Posterior vena cava (tissue), 2 donors: ENCODE measurements around the gene NFKBIL1. TPM values are rescaled to one million over a fixed set of nuclear protein-coding genes. Genes with fewer than 3 reads are reported as not detected.

Experiments
- DNase-seq: peaks from one replicate; pipeline ENCODE4 v3.0.0-alpha.2; 2020; ENCODE audit warnings: low spot score
- intact Hi-C, 2 donors: fragments of 100-400 bp; cut with DNase I; formaldehyde crosslinking; loops; one replicate each; pipeline versions ENCODE4 v1.14.1 to v1.14.2; 2022 to 2023
- total RNA-seq, 2 donors: library from RNA; stranded (reverse); fragmentation: NEBNext Ultra II Directional; extraction: Animal tissue kit (Norgen Biotek cat#: 25700); gene quantifications; one replicate each; pipeline ENCODE4 v1.2.1, GENCODE V29; 2021
- donor health status: DM: yes; HTN: yes; CAD: no.
- donor health status: DM: yes; HTN: yes; CAD: no.

Gene NFKBIL1
- total RNA-seq, 2 donors from 2014 or later, result 12.0 to 13.2 TPM

DNA sequence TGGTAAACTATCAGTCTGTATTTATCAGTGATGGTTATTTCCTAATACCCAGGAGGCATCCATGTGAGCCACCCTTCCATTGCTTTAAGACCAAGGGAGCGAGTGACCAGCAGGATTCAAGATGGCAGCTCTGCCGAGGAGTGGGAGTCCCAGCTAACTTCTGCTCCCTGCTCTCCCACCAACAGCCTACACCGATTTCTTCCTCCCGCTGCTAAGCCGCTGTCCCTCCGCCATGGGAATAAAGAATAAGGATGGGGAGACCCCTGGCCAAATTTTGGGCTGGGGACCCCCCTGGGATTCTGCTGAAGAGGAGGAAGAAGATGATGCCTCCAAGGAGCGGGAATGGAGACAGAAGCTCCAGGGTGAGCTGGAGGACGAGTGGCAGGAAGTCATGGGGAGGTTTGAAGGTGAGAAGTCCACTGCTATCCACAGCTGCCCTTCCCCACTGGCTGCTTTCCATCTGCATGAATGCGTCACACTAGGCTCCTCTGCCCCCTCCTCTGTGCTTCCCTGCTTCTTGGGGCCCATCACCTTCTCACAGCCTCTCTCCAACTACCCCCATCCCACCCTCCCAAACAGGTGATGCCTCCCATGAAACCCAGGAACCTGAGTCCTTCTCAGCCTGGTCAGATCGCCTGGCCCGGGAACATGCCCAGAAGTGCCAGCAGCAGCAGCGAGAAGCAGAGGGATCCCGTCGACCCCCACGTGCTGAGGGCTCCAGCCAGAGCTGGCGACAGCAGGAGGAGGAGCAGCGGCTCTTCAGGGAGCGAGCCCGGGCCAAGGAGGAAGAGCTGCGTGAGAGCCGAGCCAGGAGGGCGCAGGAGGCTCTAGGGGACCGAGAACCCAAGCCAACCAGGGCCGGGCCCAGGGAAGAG, 10.3 kb downstream of the NFKBIL1 start:
- intact Hi-C loops, result no loop called here
- no peak for DNase-seq

DNA sequence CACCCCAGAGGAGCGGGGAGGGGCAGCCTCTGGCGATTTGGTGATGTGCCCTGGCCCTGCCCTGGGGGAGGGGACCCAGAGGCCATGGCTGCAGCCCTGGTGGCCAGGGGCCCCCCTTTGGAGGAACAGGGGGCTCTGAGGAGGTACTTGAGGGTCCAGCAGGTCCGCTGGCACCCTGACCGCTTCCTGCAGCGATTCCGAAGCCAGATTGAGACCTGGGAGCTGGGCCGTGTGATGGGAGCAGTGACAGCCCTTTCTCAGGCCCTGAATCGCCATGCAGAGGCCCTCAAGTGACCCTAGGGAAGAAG, 10.9 kb downstream of the NFKBIL1 start:
- no peak for DNase-seq
- intact Hi-C loops, result no loop called here

DNA sequence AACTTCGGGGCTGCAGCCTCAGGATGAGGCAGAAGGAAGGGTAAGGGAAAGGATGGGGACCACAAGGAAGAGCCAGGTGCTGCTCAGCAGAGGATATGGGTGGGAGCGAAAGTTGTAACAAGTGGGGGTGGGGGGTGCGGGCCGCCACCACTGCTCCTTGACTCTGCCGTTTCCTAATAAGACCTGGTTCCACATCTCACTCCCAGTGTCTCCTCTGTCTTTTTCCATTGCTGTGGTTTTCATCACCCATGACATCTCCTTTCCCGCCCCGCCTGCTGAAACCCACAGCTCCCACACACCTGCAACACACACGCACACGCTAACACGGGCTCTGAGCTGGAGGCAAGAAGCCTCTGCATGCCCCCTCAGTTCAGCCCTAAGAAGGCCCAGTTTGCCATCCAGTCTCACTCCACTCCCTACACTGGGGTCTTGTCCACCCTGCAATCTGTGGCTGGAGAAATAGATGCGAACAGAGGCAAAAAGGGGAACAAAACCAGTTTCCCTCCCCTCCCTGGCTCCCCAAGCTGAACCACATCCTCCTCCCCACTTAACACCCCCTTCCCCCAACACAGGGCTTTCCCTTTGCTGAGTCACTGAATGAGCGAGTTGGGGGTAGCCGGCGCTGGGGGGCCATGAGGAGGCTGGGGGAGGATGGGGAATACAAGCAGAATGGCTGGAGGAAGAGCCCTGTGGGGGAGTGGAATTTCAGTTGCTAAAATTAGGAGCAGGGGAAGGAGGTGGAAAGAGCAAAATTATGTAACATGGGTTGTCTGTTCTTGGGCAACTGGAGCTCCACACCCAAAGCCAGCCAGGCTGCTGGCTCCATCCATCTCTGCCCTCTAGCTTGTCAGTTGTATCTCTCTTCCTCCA, 11.5 kb downstream of the NFKBIL1 start:
- no peak for DNase-seq
- intact Hi-C loops, result no loop called here

DNA sequence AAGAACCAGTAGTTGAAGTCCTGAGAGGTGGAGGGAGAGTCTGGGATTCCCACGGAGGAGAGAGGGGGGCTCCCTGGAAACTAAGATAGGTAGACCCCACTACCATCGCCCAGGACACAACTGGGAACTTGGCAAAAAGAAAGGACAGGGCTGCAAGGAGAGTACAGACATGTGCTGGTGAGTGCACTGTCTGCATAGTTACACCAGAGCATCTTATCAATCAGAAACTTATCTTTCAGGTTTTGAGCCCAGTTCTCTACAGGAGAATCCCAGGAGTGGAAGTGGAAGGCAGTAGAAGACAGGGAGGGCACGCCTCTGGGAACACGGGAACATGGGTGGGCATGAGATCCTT, 12.2 kb downstream of the NFKBIL1 start:
- DNase-seq, result no peak
- intact Hi-C loops, result no loop called here

DNA sequence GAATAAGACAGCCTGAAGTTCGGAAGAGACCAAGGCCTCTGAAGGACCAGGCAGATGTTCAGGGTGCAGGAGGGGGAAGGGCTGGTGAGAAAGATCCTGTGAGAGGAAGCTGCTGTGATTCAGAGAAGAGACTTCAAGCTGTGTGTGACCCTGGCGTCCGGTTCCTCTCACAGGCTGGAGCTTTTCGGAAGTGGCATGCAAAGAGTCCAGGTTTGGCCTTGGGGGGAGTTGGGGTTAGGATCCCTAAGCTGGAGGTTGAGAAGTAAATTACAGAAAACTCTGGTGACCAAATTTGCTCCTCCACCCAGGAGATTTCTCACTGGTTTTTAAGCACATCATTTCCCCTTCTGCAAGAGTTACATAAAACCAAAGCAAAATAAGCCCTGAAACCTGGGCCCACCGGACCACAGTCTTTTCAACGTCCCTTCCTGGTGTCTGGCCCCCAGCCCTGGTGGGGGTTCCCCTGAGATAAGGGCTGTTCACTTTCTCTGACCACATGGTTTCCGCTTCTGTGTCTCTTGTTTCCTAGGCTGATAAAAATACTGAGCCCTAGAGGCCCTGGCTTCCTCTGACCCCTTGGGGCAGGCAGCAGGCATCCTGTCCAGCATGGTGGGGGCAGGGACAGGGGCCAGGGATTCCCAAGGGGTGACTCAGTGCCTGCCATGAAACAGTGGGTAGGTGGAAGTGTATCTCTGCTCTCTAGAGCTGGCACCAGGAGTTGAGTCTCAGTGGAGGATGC, 12.7 kb downstream of the NFKBIL1 start:
- intact Hi-C loops, result no loop called here
- DNase-seq, result peak; percentile 86

DNA sequence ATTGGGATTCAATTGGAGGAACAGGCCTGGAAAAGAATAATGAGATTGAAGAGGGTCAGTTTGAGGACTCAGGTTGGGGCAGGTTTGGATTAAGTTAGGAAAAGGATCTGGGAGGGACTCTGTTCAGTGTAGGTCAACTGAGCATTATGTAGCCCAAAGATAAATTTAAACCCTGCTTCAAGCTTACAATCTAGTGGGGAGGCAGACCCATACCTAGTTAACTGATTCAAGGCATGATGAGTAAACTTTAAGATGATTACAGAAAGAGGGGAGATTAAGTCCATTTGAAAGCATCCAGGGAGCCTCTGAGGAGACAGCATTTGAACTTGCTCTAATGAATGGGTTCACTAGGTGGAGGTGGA, 13.3 kb downstream of the NFKBIL1 start:
- DNase-seq, result no peak
- intact Hi-C loops, result no loop called here

DNA sequence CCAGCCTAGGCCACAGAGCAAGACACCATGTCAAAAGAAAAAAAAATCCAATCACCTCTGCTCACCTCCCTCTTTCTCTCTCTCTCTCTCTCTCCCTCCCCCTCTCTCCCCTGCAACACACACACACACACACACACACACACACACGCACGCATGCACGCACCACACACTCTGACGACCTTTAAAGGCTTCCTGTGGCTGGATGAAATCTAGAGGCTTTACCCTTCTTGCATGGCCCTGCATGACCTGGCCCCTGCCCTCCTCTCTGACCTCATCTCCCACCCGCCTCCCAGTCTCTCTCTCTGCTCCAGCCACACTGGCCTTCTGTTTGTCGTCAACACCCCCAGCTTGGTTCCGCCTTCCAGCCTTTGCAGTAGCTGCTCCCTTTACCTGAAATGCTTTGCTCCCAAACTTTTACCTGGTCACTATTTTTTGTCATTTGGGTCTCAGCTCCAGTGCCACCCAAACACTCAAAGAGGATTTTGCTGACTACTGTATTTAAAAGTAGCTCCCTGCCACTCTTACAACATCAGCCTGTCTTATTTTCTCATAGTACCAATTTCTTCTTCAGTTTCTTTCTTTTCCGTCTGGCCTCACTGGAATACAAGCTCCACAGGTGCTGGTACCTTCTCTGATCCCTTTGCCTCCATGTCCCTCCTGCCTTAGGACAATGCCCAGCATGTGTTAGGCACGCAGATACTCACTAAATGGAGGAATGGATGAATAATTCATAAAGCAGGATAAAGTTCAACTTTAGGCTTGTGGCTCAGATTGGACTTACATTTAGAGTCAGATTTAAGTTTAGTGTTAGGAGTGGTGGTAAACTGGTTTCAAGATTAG, 20.3 kb downstream of the NFKBIL1 start:
- DNase-seq, result no peak
- intact Hi-C loops, result no loop called here

DNA sequence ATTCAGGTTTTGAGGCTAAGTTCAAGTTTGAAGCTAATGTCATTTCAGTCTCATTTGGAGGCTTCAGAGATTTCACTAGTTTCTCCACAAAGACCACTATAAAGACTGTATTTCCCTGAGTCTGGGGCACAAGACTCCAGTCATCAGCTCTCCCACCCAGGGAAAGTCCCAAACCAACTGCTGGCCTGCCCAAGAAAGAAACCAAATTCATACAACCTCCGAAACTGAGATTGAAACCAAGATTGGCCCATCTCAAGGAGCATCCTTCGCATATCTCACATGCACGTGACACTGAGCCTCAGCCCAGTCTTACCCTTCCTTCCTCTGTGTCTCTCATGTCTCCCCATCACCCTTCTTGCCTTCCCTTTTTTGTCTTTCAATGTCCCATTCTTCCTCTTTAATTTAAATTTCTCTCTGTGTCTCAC, 21.1 kb downstream of the NFKBIL1 start:
- intact Hi-C loops, result no loop called here
- DNase-seq, result no peak

DNA sequence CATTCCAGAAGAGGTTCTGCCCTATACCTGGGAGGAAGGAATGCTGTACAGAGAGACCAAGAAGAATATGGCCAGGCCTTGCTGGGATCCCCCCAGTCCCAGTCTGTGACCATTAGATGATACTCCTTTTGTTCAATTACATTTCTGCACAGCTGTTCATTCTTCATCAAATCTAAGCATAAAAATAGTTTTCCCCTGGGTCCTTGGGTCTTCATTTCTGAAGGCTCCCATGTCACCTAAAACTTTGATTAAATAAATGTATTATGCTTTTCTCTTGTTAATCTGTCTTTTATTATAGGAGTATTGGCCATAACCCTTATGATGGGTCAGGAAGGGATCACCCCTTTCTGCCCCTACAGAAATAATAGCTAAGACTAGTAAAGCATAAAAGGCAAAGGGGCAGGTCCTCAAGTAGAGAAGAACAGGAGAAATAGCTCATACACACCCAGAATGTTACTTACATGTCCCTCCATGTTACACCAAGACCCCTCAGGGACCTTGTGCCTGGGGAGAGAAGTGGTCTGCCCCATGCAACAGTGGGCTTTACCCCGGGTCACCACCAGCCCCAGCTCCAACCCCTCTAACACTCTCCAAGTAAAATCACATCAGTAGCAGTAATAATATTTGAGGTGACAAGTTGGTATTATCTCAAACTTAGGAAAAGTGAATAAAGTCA, 22.6 kb downstream of the NFKBIL1 start:
- intact Hi-C loops, result no loop called here
- no peak for DNase-seq

DNA sequence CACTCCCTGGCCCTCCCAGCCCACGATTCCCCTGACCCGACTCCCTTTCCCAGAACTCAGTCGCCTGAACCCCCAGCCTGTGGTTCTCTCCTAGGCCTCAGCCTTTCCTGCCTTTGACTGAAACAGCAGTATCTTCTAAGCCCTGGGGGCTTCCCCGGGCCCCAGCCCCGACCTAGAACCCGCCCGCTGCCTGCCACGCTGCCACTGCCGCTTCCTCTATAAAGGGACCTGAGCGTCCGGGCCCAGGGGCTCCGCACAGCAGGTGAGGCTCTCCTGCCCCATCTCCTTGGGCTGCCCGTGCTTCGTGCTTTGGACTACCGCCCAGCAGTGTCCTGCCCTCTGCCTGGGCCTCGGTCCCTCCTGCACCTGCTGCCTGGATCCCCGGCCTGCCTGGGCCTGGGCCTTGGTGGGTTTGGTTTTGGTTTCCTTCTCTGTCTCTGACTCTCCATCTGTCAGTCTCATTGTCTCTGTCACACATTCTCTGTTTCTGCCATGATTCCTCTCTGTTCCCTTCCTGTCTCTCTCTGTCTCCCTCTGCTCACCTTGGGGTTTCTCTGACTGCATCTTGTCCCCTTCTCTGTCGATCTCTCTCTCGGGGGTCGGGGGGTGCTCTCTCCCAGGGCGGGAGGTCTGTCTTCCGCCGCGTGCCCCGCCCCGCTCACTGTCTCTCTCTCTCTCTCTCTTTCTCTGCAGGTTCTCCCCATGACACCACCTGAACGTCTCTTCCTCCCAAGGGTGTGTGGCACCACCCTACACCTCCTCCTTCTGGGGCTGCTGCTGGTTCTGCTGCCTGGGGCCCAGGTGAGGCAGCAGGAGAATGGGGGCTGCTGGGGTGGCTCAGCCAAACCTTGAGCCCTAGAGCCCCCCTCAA, 24.9 kb downstream of the NFKBIL1 start, which contains the start of gene LTA:
LTA (plus strand) TSS at position 249 of the 871 bp plus-strand sequence; CDS start at position 703, 454 bp downstream.
- no peak for DNase-seq
- intact Hi-C loops, result no loop called here

DNA sequence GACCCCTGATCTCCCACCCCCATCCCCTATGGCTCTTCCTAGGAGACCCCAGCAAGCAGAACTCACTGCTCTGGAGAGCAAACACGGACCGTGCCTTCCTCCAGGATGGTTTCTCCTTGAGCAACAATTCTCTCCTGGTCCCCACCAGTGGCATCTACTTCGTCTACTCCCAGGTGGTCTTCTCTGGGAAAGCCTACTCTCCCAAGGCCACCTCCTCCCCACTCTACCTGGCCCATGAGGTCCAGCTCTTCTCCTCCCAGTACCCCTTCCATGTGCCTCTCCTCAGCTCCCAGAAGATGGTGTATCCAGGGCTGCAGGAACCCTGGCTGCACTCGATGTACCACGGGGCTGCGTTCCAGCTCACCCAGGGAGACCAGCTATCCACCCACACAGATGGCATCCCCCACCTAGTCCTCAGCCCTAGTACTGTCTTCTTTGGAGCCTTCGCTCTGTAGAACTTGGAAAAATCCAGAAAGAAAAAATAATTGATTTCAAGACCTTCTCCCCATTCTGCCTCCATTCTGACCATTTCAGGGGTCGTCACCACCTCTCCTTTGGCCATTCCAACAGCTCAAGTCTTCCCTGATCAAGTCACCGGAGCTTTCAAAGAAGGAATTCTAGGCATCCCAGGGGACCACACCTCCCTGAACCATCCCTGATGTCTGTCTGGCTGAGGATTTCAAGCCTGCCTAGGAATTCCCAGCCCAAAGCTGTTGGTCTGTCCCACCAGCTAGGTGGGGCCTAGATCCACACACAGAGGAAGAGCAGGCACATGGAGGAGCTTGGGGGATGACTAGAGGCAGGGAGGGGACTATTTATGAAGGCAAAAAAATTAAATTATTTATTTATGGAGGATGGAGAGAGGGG, 26.1 kb downstream of the NFKBIL1 start:
- intact Hi-C loops, result no loop called here
- DNase-seq, result no peak

DNA sequence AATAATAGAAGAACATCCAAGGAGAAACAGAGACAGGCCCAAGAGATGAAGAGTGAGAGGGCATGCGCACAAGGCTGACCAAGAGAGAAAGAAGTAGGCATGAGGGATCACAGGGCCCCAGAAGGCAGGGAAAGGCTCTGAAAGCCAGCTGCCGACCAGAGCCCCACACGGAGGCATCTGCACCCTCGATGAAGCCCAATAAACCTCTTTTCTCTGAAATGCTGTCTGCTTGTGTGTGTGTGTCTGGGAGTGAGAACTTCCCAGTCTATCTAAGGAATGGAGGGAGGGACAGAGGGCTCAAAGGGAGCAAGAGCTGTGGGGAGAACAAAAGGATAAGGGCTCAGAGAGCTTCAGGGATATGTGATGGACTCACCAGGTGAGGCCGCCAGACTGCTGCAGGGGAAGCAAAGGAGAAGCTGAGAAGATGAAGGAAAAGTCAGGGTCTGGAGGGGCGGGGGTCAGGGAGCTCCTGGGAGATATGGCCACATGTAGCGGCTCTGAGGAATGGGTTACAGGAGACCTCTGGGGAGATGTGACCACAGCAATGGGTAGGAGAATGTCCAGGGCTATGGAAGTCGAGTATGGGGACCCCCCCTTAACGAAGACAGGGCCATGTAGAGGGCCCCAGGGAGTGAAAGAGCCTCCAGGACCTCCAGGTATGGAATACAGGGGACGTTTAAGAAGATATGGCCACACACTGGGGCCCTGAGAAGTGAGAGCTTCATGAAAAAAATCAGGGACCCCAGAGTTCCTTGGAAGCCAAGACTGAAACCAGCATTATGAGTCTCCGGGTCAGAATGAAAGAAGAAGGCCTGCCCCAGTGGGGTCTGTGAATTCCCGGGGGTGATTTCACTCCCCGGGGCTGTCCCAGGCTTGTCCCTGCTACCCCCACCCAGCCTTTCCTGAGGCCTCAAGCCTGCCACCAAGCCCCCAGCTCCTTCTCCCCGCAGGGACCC, 27.0 kb downstream of the NFKBIL1 start:
- intact Hi-C loops, result no loop called here
- no peak for DNase-seq

DNA sequence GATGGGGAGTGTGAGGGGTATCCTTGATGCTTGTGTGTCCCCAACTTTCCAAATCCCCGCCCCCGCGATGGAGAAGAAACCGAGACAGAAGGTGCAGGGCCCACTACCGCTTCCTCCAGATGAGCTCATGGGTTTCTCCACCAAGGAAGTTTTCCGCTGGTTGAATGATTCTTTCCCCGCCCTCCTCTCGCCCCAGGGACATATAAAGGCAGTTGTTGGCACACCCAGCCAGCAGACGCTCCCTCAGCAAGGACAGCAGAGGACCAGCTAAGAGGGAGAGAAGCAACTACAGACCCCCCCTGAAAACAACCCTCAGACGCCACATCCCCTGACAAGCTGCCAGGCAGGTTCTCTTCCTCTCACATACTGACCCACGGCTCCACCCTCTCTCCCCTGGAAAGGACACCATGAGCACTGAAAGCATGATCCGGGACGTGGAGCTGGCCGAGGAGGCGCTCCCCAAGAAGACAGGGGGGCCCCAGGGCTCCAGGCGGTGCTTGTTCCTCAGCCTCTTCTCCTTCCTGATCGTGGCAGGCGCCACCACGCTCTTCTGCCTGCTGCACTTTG, 28.0 kb downstream of the NFKBIL1 start, which contains the start of gene TNF:
TNF (plus strand) TSS at position 231 of the 567 bp plus-strand sequence; CDS start at position 408, 177 bp downstream.
- DNase-seq, result peak; percentile 85
- intact Hi-C loops, result no loop called here

DNA sequence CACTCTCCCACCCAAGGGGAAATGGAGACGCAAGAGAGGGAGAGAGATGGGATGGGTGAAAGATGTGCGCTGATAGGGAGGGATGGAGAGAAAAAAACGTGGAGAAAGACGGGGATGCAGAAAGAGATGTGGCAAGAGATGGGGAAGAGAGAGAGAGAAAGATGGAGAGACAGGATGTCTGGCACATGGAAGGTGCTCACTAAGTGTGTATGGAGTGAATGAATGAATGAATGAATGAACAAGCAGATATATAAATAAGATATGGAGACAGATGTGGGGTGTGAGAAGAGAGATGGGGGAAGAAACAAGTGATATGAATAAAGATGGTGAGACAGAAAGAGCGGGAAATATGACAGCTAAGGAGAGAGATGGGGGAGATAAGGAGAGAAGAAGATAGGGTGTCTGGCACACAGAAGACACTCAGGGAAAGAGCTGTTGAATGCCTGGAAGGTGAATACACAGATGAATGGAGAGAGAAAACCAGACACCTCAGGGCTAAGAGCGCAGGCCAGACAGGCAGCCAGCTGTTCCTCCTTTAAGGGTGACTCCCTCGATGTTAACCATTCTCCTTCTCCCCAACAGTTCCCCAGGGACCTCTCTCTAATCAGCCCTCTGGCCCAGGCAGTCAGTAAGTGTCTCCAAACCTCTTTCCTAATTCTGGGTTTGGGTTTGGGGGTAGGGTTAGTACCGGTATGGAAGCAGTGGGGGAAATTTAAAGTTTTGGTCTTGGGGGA, 28.7 kb downstream of the NFKBIL1 start:
- intact Hi-C loops, result loop anchor here in 1 of 2 donors (1.0 kb wide), 1 partner anchor 38 kb away; no protein-coding TSS in a partner anchor
- DNase-seq, result no peak
